ENCODE data around the gene PLB1.

Gene PLB1

GRCh38 chr2:28613186-28613585 lies 117.3 kb downstream of the PLB1 start:
- no peak for DNase-seq (ENCODE audit: low read depth)
- TF ChIP-seq, protein P1, sequence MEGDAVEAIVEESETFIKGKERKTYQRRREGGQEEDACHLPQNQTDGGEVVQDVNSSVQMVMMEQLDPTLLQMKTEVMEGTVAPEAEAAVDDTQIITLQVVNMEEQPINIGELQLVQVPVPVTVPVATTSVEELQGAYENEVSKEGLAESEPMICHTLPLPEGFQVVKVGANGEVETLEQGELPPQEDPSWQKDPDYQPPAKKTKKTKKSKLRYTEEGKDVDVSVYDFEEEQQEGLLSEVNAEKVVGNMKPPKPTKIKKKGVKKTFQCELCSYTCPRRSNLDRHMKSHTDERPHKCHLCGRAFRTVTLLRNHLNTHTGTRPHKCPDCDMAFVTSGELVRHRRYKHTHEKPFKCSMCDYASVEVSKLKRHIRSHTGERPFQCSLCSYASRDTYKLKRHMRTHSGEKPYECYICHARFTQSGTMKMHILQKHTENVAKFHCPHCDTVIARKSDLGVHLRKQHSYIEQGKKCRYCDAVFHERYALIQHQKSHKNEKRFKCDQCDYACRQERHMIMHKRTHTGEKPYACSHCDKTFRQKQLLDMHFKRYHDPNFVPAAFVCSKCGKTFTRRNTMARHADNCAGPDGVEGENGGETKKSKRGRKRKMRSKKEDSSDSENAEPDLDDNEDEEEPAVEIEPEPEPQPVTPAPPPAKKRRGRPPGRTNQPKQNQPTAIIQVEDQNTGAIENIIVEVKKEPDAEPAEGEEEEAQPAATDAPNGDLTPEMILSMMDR (IDR thresholded peaks at IDR 0.05; ENCODE audit: control insufficient read depth, extremely low read depth, insufficient read depth), result no peak

GRCh38 chr2:28613633-28614501 lies 118.0 kb downstream of the PLB1 start:
- DNase-seq (ENCODE audit: low read depth), result no peak
- H3K4me3 ChIP-seq (ENCODE audit: low read depth, low read length), result no peak overlapping the region
- TF ChIP-seq, protein P1 (IDR thresholded peaks at IDR 0.05; ENCODE audit: control insufficient read depth, extremely low read depth, insufficient read depth), result no peak

More at GRCh38 chr2:28613186-28613585, 117.3 kb downstream of the PLB1 start:
- H3K4me3 ChIP-seq (ENCODE audit: low read depth, low read length), result no peak overlapping the region

- no peak overlapping the region for H3K4me3 ChIP-seq (ENCODE audit: low read depth, low read length)
- no peak for DNase-seq (ENCODE audit: low read depth)
- TF ChIP-seq, protein P1 (IDR thresholded peaks at IDR 0.05; ENCODE audit: control insufficient read depth, extremely low read depth, insufficient read depth), result no peak
Measured at GRCh38 chr2:28615706-28616105, 119.8 kb downstream of the PLB1 start.

DNA sequence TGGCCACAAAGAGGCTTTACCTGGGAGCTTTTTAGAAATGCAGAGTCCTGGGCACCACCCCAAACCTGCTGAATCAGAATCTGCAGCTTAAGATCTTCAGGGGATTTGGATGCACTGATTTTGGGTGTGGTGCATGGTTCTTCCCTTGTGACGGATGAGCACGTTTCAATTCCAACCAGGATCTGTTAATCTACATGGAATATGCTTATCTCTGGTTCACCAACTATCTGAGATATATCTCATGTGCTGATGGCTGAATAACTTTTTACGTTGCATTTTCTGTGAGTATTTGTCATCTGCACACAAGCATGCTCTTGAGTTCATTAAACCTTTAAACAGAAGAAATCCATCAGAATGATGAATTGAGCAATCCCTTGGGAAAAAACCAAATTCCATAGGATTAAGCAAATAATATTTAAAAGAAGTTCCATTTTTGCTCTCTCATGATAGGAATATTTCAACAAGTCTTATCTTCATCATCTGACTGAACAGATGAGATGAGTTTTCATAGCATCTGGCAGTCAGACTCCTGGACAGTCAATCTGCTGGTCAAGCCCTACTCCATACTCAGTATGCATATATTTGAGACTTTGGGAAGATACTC lies 120.6 kb downstream of the PLB1 start:
- no peak overlapping the region for H3K4me3 ChIP-seq (ENCODE audit: low read depth, low read length)
- DNase-seq (ENCODE audit: low read depth), result no peak

GRCh38 chr2:28617502-28618184 lies 121.8 kb downstream of the PLB1 start:
- H3K4me3 ChIP-seq (ENCODE audit: low read depth, low read length), result no peak overlapping the region
- DNase-seq (ENCODE audit: low read depth), result peak; percentile 49
- TF ChIP-seq, protein P1 (IDR thresholded peaks at IDR 0.05; ENCODE audit: control insufficient read depth, extremely low read depth, insufficient read depth), result no peak

More for the DNA sequence above, 120.6 kb downstream of the PLB1 start:
- TF ChIP-seq, protein P1 (IDR thresholded peaks at IDR 0.05; ENCODE audit: control insufficient read depth, extremely low read depth, insufficient read depth), result no peak

DNA sequence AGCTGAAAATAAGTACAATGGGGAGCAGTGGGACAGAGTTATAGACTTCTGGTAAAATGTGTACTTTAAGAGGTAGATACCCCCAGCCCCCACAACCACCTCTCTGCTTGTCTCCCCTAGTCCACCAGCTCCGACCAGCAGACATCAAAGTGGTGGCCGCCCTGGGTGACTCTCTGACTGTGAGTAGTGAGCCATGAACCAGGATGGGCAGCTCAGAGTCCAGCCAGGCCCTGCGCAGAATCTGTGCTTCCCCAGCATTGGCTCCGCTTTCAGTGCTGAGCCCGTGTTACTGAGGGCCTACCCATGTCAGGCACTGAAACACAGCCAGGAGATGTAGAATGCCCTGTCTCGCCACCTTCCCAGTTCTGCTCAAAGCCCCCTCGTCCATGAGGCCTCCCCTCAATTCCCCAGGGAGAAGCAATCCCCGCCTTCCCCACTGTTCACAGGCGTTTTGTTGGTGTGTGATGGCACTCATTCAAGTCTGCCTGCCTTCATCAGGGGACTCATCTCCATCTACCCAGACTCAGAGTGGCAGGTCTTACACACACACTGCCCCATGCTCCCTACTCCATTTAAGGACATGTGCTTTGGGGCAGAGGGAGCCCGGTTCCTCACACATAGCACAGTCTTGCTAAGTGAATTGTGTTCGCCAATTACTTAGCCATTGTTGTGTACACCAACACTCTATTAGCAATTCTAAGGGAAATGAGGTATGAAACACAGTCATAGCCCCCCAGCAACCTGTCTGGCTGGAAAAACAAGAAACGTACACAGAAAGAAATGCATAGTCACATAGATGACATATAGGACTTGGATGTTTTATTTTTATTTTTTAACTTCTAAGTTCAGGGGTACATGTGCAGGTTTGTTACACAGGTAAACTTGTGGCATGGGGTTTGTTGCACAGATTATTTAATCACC lies 122.6 kb downstream of the PLB1 start:
- TF ChIP-seq, protein P1 (IDR thresholded peaks at IDR 0.05; ENCODE audit: control insufficient read depth, extremely low read depth, insufficient read depth), result no peak
- no peak for DNase-seq (ENCODE audit: low read depth)
- H3K4me3 ChIP-seq (ENCODE audit: low read depth, low read length), result no peak overlapping the region

All from LNCaP clone FGC (cell line).